ENCODE data around the gene RCC2.
"Not testable (repeated sequence)": the region's sequence is repeated elsewhere in the genome, so short reads cannot be mapped to it uniquely, and the experiment has no call there.

RCC2 gene

DNA sequence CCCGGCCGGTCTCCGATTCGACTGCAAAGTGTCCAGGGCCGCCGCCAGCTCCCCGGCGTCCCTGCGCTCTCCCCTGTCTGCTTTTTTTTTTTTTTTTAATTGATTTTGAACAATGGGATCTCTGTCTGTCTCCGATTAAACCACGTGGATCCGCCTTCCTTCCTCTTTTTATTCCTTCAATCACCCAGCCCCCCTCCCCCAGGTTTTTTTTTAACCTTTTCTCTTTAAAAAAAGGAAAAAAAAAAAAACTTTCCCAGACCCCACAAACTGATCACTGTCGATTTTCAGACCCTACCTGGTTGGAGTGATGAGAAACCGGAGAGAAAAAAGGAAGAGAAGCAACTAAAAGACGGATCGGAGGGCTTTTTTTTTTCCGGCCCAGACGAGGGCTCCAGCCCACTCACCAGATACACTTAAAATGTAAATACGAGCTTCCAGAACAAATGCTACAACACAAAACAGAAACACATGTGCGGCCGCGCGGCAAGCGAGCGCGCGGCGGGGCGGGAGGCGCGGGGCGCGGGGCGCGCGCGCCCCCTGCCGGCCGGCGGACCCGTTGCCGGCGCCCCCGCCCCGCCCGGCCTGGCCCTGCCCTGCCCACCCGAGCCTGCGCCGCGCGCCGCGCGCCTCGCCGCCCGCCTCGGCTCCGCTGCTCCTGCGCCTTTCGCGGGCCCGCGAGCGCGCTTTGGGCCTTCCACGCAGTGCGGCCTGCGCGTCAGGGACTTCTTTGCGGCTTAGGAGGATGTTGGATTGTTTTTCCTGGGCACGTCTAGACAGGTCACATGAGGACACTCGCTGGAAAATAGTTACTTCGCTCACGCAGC is at the start of gene RCC2:
Gene RCC2, minus strand, starts transcription at position 428 of the 824 bp plus-strand sequence. CDS start 1,163 bp downstream, outside the sequence.
- H3K27ac ChIP-seq (ENCODE audit: low read depth, low read length), result peak within 1 kb of the TSS; percentile 61
- H3K9ac ChIP-seq (ENCODE audit: low read depth in 1 of 2, low read length in 2 of 2), result peak within 1 kb of the TSS; percentile 59 to 68
- H3K4me3 ChIP-seq (ENCODE audit: low read depth in 1 of 2, low read length in 2 of 2), result peak within 1 kb of the TSS; percentile 83 to 90
- H3K27me3 ChIP-seq (ENCODE audit: control insufficient read depth in 1 of 2, insufficient read depth in 2 of 2, low read length in 2 of 2), result no peaks in the 10 kb centered on the region
- H3K4me1 ChIP-seq (ENCODE audit: control insufficient read depth in 1 of 2, insufficient read depth in 2 of 2, low read length in 2 of 2), result peaks cover 17 to 27% of the 10 kb centered on the region in 2 donors
- peaks cover 0 to 2% of the 10 kb centered on the region in 2 donors for H3K36me3 ChIP-seq (ENCODE audit: control insufficient read depth in 1 of 2, insufficient read depth in 2 of 2, low read length in 2 of 2)
- no peaks in the 10 kb centered on the region for H3K9me3 ChIP-seq (ENCODE audit: control insufficient read depth in 1 of 2, low read length in 2 of 2)

DNA sequence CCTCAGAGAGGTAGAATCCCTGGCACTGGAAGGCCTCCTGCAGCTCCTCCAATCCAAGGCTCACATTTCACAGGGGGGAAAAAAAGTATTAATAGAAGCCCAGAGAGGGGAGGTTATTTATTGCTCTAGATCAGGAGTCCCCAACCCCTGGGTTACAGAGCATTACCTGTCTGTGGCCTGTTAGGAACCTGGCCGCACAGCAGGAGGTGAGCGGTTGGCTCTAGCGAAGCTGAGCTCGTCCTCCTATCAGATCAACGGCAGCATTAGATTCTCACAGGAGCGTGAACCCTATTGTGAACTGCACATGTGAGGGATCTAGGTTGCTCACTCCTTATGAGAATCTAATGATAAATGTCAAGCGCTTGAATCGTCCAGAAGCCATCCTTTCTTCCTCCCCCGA is 46.8 kb upstream of the RCC2 start:
- Histone ChIP-seq H3K4me1 (ENCODE audit: control insufficient read depth in 1 of 2, insufficient read depth in 2 of 2, low read length in 2 of 2) (no peaks in the 10 kb centered on the region), H3K9ac (ENCODE audit: low read depth in 1 of 2, low read length in 2 of 2) (no peak overlapping the region), H3K4me3 (ENCODE audit: low read depth in 1 of 2, low read length in 2 of 2) (no peak overlapping the region), H3K9me3 (ENCODE audit: control insufficient read depth in 1 of 2, low read length in 2 of 2) (no peaks in the 10 kb centered on the region), H3K36me3 (ENCODE audit: control insufficient read depth in 1 of 2, insufficient read depth in 2 of 2, low read length in 2 of 2) (no peaks in the 10 kb centered on the region), H3K27me3 (ENCODE audit: control insufficient read depth in 1 of 2, insufficient read depth in 2 of 2, low read length in 2 of 2) (no peaks in the 10 kb centered on the region), H3K27ac (ENCODE audit: low read depth, low read length) (no peak overlapping the region)

DNA sequence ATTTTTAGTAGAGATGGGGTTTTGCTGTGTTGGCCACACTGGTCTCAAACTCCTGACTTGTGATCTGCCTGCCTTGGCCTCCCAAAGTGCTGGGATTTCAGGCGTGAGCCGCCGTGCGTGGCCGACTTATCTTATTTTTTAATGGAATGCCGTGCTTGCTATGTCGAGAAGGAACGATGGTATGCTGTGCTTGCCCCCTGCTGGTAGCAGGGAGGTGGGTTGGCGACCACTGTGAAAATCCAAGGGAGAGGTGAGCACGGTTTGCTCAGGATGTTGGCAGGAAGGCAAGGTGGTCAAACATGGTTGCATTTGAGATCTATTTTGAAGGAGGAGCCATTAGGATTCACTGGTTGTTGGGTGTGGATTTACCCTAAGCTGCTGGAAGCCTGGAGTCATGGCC is 45.8 kb upstream of the RCC2 start:
- Histone ChIP-seq H3K4me3 (ENCODE audit: low read depth in 1 of 2, low read length in 2 of 2) (no peak overlapping the region), H3K4me1 (ENCODE audit: control insufficient read depth in 1 of 2, insufficient read depth in 2 of 2, low read length in 2 of 2) (no peaks in the 10 kb centered on the region), H3K27me3 (ENCODE audit: control insufficient read depth in 1 of 2, insufficient read depth in 2 of 2, low read length in 2 of 2) (no peaks in the 10 kb centered on the region), H3K36me3 (ENCODE audit: control insufficient read depth in 1 of 2, insufficient read depth in 2 of 2, low read length in 2 of 2) (no peaks in the 10 kb centered on the region), H3K9me3 (ENCODE audit: control insufficient read depth in 1 of 2, low read length in 2 of 2) (no peaks in the 10 kb centered on the region), H3K27ac (ENCODE audit: low read depth, low read length) (no peak overlapping the region), H3K9ac (ENCODE audit: low read depth in 1 of 2, low read length in 2 of 2) (no peak overlapping the region)

DNA sequence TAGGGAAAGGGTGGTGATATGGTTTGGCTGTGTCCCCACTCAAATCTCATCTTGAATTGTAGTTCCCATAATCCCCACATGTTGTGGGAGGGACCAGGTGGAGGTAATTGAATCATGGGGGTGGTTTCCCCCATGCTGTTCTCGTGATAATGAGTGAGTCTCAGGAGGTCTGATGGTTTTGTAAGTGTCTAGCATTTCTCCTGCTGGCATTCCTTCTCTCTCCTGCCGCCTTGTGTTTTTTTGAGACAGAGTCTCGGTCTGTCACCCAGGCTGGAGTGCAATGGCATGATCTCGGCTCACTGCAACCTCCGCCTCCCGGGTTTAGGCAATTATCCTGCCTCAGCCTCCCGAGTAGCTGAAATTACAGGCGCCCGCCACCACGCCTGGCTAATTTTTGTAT is 42.5 kb upstream of the RCC2 start:
- not testable (repeated sequence) for H3K4me1 ChIP-seq (ENCODE audit: control insufficient read depth in 1 of 2, insufficient read depth in 2 of 2, low read length in 2 of 2); H3K9ac ChIP-seq (ENCODE audit: low read depth in 1 of 2, low read length in 2 of 2); H3K27me3 ChIP-seq (ENCODE audit: control insufficient read depth in 1 of 2, insufficient read depth in 2 of 2, low read length in 2 of 2); H3K36me3 ChIP-seq (ENCODE audit: control insufficient read depth in 1 of 2, insufficient read depth in 2 of 2, low read length in 2 of 2); H3K9me3 ChIP-seq (ENCODE audit: control insufficient read depth in 1 of 2, low read length in 2 of 2); H3K27ac ChIP-seq (ENCODE audit: low read depth, low read length); H3K4me3 ChIP-seq (ENCODE audit: low read depth in 1 of 2, low read length in 2 of 2)

DNA sequence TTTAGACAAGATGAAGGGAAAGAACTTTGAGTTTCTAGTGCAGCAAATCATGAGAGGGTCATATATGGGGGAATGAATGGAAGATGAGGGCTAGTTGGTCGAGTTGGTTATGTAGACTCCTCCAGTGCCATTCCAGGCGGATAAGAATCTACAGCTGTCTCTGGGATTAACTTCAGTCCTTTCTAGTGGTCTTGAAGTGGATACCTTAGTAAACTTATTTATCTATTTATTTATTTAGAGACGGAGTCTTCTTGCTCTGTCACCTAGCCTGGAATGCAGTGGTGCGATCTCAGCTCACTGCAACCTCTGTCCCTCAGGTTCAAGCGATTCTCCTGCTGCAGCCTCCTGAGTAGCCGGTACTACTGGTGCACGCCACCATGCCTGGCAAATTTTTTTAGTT is 41.4 kb upstream of the RCC2 start:
- Histone ChIP-seq H3K9me3 (ENCODE audit: control insufficient read depth in 1 of 2, low read length in 2 of 2) (no peaks in the 10 kb centered on the region), H3K9ac (ENCODE audit: low read depth in 1 of 2, low read length in 2 of 2) (no peak overlapping the region), H3K36me3 (ENCODE audit: control insufficient read depth in 1 of 2, insufficient read depth in 2 of 2, low read length in 2 of 2) (no peaks in the 10 kb centered on the region), H3K27ac (ENCODE audit: low read depth, low read length) (no peak overlapping the region), H3K27me3 (ENCODE audit: control insufficient read depth in 1 of 2, insufficient read depth in 2 of 2, low read length in 2 of 2) (no peaks in the 10 kb centered on the region), H3K4me1 (ENCODE audit: control insufficient read depth in 1 of 2, insufficient read depth in 2 of 2, low read length in 2 of 2) (no peaks in the 10 kb centered on the region), H3K4me3 (ENCODE audit: low read depth in 1 of 2, low read length in 2 of 2) (no peak overlapping the region)

DNA sequence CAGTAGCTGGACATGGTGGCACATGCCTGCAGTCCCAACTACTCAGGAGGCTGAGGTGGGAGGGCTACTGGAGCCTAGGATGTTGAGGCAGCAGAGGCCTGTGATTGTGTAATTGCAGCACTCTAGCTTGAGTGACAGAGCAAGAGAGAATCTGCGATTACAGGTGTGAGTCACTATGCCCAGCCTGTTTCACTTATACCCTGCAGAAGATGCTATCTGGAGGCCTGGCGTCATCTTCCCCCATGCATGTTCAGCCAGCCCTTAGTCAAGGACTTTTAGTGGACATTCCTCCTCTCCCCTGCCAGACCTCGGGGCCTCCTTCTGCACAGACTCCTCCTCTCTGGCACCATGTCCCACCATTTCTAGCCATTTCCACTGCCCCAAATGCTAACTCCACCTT is 36.3 kb upstream of the RCC2 start:
- Histone ChIP-seq H3K27me3 (ENCODE audit: control insufficient read depth in 1 of 2, insufficient read depth in 2 of 2, low read length in 2 of 2) (no peaks in the 10 kb centered on the region), H3K9ac (ENCODE audit: low read depth in 1 of 2, low read length in 2 of 2) (no peak overlapping the region), H3K36me3 (ENCODE audit: control insufficient read depth in 1 of 2, insufficient read depth in 2 of 2, low read length in 2 of 2) (no peaks in the 10 kb centered on the region), H3K4me3 (ENCODE audit: low read depth in 1 of 2, low read length in 2 of 2) (no peak overlapping the region), H3K9me3 (ENCODE audit: control insufficient read depth in 1 of 2, low read length in 2 of 2) (no peaks in the 10 kb centered on the region), H3K27ac (ENCODE audit: low read depth, low read length) (no peak overlapping the region), H3K4me1 (ENCODE audit: control insufficient read depth in 1 of 2, insufficient read depth in 2 of 2, low read length in 2 of 2) (no peaks in the 10 kb centered on the region)

DNA sequence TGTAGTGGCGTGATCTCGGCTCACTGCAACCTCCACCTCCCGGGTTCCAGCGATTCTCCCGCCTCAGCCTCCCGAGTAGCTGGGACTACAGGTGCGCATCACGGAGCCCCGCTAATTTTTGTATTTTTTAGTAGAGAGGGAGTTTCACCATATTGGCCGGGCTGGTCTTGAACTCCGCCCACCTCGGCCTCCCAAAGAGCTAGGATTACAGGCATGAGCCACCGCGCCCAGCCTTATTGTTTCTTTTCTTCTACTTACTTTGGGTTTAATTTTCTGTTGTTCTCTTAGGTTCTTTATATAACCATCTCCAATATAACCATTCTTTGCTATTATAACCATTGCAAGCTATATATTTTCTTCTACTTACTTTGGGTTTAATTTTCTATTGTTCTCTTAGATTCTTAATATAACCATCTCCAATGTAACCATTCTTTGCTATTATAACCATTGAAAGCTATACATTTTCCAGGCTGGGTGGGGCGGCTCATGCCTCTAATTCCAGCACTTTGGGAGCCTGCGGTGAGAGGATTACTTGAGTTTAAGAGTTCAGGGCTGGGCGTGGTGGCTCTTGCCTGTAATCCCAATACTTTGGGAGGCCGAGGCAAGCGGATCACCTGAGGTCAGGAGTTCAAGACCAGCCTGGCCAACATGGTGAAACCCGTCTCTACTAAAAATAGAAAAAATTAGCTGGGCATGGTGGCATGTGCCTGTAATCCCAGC is 35.5 kb upstream of the RCC2 start:
- H3K27ac ChIP-seq (ENCODE audit: low read depth, low read length); H3K9ac ChIP-seq (ENCODE audit: low read depth in 1 of 2, low read length in 2 of 2); H3K4me1 ChIP-seq (ENCODE audit: control insufficient read depth in 1 of 2, insufficient read depth in 2 of 2, low read length in 2 of 2); H3K4me3 ChIP-seq (ENCODE audit: low read depth in 1 of 2, low read length in 2 of 2); H3K36me3 ChIP-seq (ENCODE audit: control insufficient read depth in 1 of 2, insufficient read depth in 2 of 2, low read length in 2 of 2); H3K9me3 ChIP-seq (ENCODE audit: control insufficient read depth in 1 of 2, low read length in 2 of 2); H3K27me3 ChIP-seq (ENCODE audit: control insufficient read depth in 1 of 2, insufficient read depth in 2 of 2, low read length in 2 of 2): not testable (repeated sequence)

DNA sequence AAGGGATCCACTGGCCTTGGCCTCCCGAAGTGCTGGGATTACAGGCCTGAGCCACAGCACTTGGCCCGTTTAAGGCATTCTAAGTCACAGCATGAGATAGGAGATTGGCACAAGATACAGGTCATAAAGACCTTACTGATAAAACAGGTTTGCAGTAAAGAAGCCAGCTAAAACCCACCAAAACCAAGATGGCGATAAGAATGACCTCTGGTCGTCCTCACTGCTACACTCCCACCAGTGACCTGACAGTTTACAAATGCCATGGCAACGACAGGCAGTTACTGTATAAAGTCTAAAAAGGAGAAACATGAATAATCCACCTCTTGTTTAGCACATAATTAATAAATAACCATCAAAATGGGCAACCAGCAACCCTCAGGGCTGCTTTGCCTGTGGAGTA is 33.3 kb upstream of the RCC2 start:
- no peaks in the 10 kb centered on the region for H3K4me1 ChIP-seq (ENCODE audit: control insufficient read depth in 1 of 2, insufficient read depth in 2 of 2, low read length in 2 of 2)
- H3K27ac ChIP-seq (ENCODE audit: low read depth, low read length), result no peak overlapping the region
- no peaks in the 10 kb centered on the region for H3K9me3 ChIP-seq (ENCODE audit: control insufficient read depth in 1 of 2, low read length in 2 of 2)
- no peaks in the 10 kb centered on the region for H3K27me3 ChIP-seq (ENCODE audit: control insufficient read depth in 1 of 2, insufficient read depth in 2 of 2, low read length in 2 of 2)
- no peak overlapping the region for H3K4me3 ChIP-seq (ENCODE audit: low read depth in 1 of 2, low read length in 2 of 2)
- no peak overlapping the region for H3K9ac ChIP-seq (ENCODE audit: low read depth in 1 of 2, low read length in 2 of 2)
- no peaks in the 10 kb centered on the region for H3K36me3 ChIP-seq (ENCODE audit: control insufficient read depth in 1 of 2, insufficient read depth in 2 of 2, low read length in 2 of 2)

DNA sequence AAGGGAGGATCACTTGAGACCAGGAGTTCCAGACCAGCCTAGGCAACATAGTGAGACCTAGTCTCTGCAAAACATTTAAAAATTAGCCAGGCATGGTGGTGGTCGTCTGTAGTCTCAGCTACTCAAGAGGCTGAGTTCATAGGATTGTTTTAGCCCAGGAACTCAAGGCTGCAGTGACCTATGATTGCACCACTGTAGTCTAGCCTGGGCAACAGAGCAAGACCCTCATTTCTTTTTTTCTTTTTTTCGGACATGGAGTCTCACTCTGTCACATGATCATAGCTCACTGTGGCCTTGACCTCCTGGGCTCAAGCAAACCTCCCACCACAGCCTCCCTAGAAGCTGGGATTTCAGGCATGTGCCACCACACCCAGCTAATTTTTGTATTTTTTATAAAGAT is 31.9 kb upstream of the RCC2 start:
- H3K27me3 ChIP-seq (ENCODE audit: control insufficient read depth in 1 of 2, insufficient read depth in 2 of 2, low read length in 2 of 2), result no peaks in the 10 kb centered on the region
- H3K9me3 ChIP-seq (ENCODE audit: control insufficient read depth in 1 of 2, low read length in 2 of 2), result no peaks in the 10 kb centered on the region
- no peak overlapping the region for H3K4me3 ChIP-seq (ENCODE audit: low read depth in 1 of 2, low read length in 2 of 2)
- no peak overlapping the region for H3K9ac ChIP-seq (ENCODE audit: low read depth in 1 of 2, low read length in 2 of 2)
- no peaks in the 10 kb centered on the region for H3K4me1 ChIP-seq (ENCODE audit: control insufficient read depth in 1 of 2, insufficient read depth in 2 of 2, low read length in 2 of 2)
- no peak overlapping the region for H3K27ac ChIP-seq (ENCODE audit: low read depth, low read length)
- no peaks in the 10 kb centered on the region for H3K36me3 ChIP-seq (ENCODE audit: control insufficient read depth in 1 of 2, insufficient read depth in 2 of 2, low read length in 2 of 2)

DNA sequence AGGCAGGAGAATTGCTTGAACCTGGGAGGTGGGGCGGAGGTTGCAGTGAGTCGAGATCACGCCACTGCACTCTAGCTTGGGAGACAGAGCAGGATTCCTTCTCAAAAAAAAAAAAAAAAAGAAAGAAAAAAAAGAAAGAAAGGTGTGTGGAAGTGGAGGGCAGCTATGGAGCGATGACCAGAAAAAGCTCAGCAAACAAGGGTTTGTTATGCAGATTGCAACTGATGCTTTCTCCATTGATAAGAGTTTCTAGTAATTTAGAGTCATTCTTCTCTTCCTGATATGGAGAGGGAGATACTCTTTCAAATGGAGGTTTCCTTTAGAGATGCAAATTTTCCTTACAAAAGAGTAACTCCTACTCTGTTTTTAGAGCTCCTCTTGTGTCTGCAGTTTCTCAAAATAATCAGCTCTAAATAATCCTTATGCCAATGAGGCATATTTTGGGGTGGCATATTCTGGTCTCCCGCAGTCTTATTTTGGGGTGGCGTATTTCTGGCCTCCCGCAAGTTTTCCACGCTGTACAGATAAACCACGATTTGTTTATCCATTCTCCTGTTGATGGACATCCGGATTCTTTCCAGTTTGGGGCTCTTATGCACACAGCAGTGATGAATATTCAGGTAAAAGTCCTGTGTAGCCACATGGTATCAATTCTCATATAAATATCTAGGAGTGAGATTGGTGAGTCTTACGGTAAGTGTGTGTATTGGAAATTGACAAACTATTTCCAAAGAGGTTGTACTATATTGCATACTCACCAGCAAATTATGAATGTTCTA is 30.7 kb upstream of the RCC2 start:
- H3K36me3 ChIP-seq (ENCODE audit: control insufficient read depth in 1 of 2, insufficient read depth in 2 of 2, low read length in 2 of 2), result no peaks in the 10 kb centered on the region
- no peak overlapping the region for H3K4me3 ChIP-seq (ENCODE audit: low read depth in 1 of 2, low read length in 2 of 2)
- no peaks in the 10 kb centered on the region for H3K4me1 ChIP-seq (ENCODE audit: control insufficient read depth in 1 of 2, insufficient read depth in 2 of 2, low read length in 2 of 2)
- H3K9me3 ChIP-seq (ENCODE audit: control insufficient read depth in 1 of 2, low read length in 2 of 2), result no peaks in the 10 kb centered on the region
- H3K9ac ChIP-seq (ENCODE audit: low read depth in 1 of 2, low read length in 2 of 2), result no peak overlapping the region
- H3K27ac ChIP-seq (ENCODE audit: low read depth, low read length), result no peak overlapping the region
- no peaks in the 10 kb centered on the region for H3K27me3 ChIP-seq (ENCODE audit: control insufficient read depth in 1 of 2, insufficient read depth in 2 of 2, low read length in 2 of 2)
